GM23338 (cell line): ENCODE data around the gene NSG1. TPM values are rescaled to one million over a fixed set of nuclear protein-coding genes. Genes with fewer than 3 reads are reported as not detected.

ENCODE experiments used
- ATAC-seq: fragments of 200-7000 bp; cut with Tn5 transposase; 3 replicates; pipeline ENCODE4 v1.9.1; 2020
- DNase-seq: peaks from one replicate; pipeline ENCODE4 v3.0.0-alpha.2; 2015; ENCODE audit warnings: low spot score
- H2AFZ ChIP-seq: fragments of 200-600 bp; sonication (generic); 2 replicates; pipeline ENCODE4 v1.8.0; 2016; ENCODE audit warnings: antibody characterized with exemption, mild to moderate bottlenecking, moderate library complexity
- H3F3A ChIP-seq: fragments of 200-600 bp; sonication (generic); replicated peaks from 2 replicates; pipeline ENCODE4 v1.8.0; 2017; ENCODE audit warnings: antibody characterized with exemption, mixed run types, low read depth
- H3K27ac ChIP-seq: fragments of 200-600 bp; sonication (generic); 2 replicates; pipeline ENCODE4 v1.6.1; 2016; ENCODE audit warnings: low read depth
- H3K27me3 ChIP-seq: fragments of 200-600 bp; sonication (generic); 2 replicates; pipeline ENCODE4 v1.8.0; 2016; ENCODE audit warnings: mild to moderate bottlenecking, mixed run types, moderate library complexity; ENCODE audit not compliant: insufficient read depth
- H3K36me3 ChIP-seq: fragments of 200-600 bp; sonication (generic); 2 replicates; pipeline ENCODE4 v1.8.0; 2016; ENCODE audit warnings: mild to moderate bottlenecking; ENCODE audit not compliant: insufficient read depth
- H3K4me1 ChIP-seq: fragments of 200-600 bp; sonication (generic); 2 replicates; pipeline ENCODE4 v1.8.0; 2016; ENCODE audit warnings: mild to moderate bottlenecking, moderate library complexity; ENCODE audit not compliant: insufficient read depth
- H3K4me2 ChIP-seq: fragments of 200-600 bp; sonication (generic); 2 replicates; pipeline ENCODE4 v1.7.1; 2017; ENCODE audit warnings: mixed run types
- H3K4me3 ChIP-seq: fragments of 200-600 bp; sonication (generic); 2 replicates; pipeline ENCODE4 v1.6.1; 2016; ENCODE audit warnings: mixed run types
- H3K79me2 ChIP-seq: fragments of 200-600 bp; sonication (generic); replicated peaks from 2 replicates; pipeline ENCODE4 v1.8.0; 2017; ENCODE audit warnings: mild to moderate bottlenecking; ENCODE audit not compliant: insufficient read depth
- H3K9me2 ChIP-seq: fragments of 200-600 bp; sonication (generic); 2 replicates; pipeline ENCODE4 v1.8.0; 2017; ENCODE audit not compliant: insufficient read depth
- H4K20me1 ChIP-seq: fragments of 200-600 bp; sonication (generic); replicated peaks from 2 replicates; pipeline ENCODE4 v1.8.0; 2017; ENCODE audit warnings: mild to moderate bottlenecking; ENCODE audit not compliant: insufficient read depth
- H3K27ac Mint-ChIP-seq: 2 replicates; pipeline ENCODE4 v1.8.0; 2020; ENCODE audit warnings: inconsistent platforms, mild to moderate bottlenecking, moderate library complexity, mixed read lengths
- H3K27me3 Mint-ChIP-seq: 3 replicates; pipeline ENCODE4 v1.8.0; 2022; ENCODE audit warnings: low read depth, mild to moderate bottlenecking, moderate library complexity, mixed read lengths, inconsistent platforms; ENCODE audit not compliant: insufficient read depth, poor library complexity
- H3K36me3 Mint-ChIP-seq: 3 replicates; pipeline ENCODE4 v1.8.0; 2021; ENCODE audit warnings: low read depth, mild to moderate bottlenecking, inconsistent platforms, moderate library complexity, mixed read lengths
- H3K4me1 Mint-ChIP-seq: 3 replicates; pipeline ENCODE4 v1.8.0; 2020; ENCODE audit warnings: mild to moderate bottlenecking, inconsistent platforms, mixed read lengths
- H3K4me3 Mint-ChIP-seq: 3 replicates; pipeline ENCODE4 v1.8.0; 2021; ENCODE audit warnings: moderate library complexity, mild to moderate bottlenecking, inconsistent platforms, mixed read lengths
- H3K9me3 Mint-ChIP-seq: 3 replicates; pipeline ENCODE4 v1.8.0; 2020; ENCODE audit warnings: moderate library complexity, mild to moderate bottlenecking, inconsistent platforms, mixed read lengths
- CREB1 ChIP-seq: fragments of 250-450 bp; sonication (Bioruptor Pico); IDR thresholded peaks from 2 replicates; pipeline ENCODE4 v1.5.0; 2020; ENCODE audit warnings: low read depth, mild to moderate bottlenecking, moderate library complexity
- CTCF ChIP-seq, 2 experiments: fragments of 200-600 bp in 1 of 2; sonication (generic) in 1 of 2; conservative IDR thresholded peaks; 2 replicates each; pipeline versions ENCODE4 v1.5.1 to v1.6.1; 2016 to 2017; ENCODE audit warnings: antibody characterized with exemption in 2 of 2, low read depth in 2 of 2, mild to moderate bottlenecking in 2 of 2, moderate library complexity in 1 of 2
- ETS1 ChIP-seq: IDR thresholded peaks from 2 replicates; pipeline ENCODE4 v1.6.1; 2016; ENCODE audit warnings: antibody characterized with exemption
- EZH2phosphoT487 ChIP-seq: fragments of 200-600 bp; sonication (generic); IDR thresholded peaks from one replicate; pipeline ENCODE4 v1.8.1; 2018; ENCODE audit warnings: antibody characterized with exemption; ENCODE audit not compliant: unreplicated experiment
- NANOG ChIP-seq: IDR thresholded peaks from 2 replicates; pipeline ENCODE4 v1.6.1; 2016; ENCODE audit warnings: antibody characterized with exemption, borderline replicate concordance
- POLR2AphosphoS5 ChIP-seq: IDR thresholded peaks from 2 replicates; pipeline ENCODE4 v1.6.1; 2016; ENCODE audit warnings: antibody characterized with exemption, low read depth
- STAT1 ChIP-seq: IDR thresholded peaks from one replicate; pipeline ENCODE4 v1.6.1; 2016; ENCODE audit warnings: antibody characterized with exemption; ENCODE audit not compliant: unreplicated experiment
- ZNF114 ChIP-seq: fragments of 250-450 bp; sonication (Bioruptor Pico); IDR thresholded peaks from 2 replicates; pipeline ENCODE4 v1.5.0; 2020; ENCODE audit warnings: mild to moderate bottlenecking, moderate library complexity
- ZNF331 ChIP-seq: fragments of 250-450 bp; sonication (Bioruptor Pico); IDR thresholded peaks from 2 replicates; pipeline ENCODE4 v1.5.0; 2020; ENCODE audit warnings: low read depth, mild to moderate bottlenecking, moderate library complexity
- ZNF462 ChIP-seq: fragments of 250-450 bp; sonication (Bioruptor Pico); IDR thresholded peaks from 2 replicates; pipeline ENCODE4 v1.5.0; 2020; ENCODE audit warnings: mild to moderate bottlenecking, moderate library complexity
- polyA plus RNA-seq: library from polyadenylated mRNA; unstranded; fragments of >200 nt; fragmentation: Nextera tagmentation; extraction: Ambion mirVana; gene quantifications from 2 replicates; pipeline ENCODE4 v1.2.1, GENCODE V29; 2016
- total RNA-seq: library from RNA; depleted of rRNA; stranded (reverse); fragments of >200 nt; shearing (Covaris generic); gene quantifications from 2 replicates; pipeline ENCODE4 v1.2.3, GENCODE V29; 2014

The NSG1 gene
- total and polyA plus RNA-seq, 2 experiments from 2014 or later: 17.4 to 34.5 TPM

GRCh38 chr4:4413373-4413725, 26.4 kb downstream of the NSG1 start (continued):
- TF ChIP-seq ZNF462 (CRISPR knock-in tag): no peak
- TF ChIP-seq CTCF (conservative IDR thresholded peaks at IDR 0.05; ENCODE audit: low read depth in 2 of 2): no peak
- no peak for TF ChIP-seq ZNF114 (CRISPR knock-in tag)
- no peak for TF ChIP-seq ETS1
- TF ChIP-seq POLR2AphosphoS5: no peak
- no peak for TF ChIP-seq ZNF331
- TF ChIP-seq NANOG: no peak

GRCh38 chr4:4413806-4414205, 26.9 kb downstream of the NSG1 start:
- Histone ChIP-seq H3K79me2 (no peaks in the 10 kb centered on the region), H3K4me1 (no peaks in the 10 kb centered on the region), H3K9me2 (no peaks in the 10 kb centered on the region), H2AFZ (no peak overlapping the region), H3F3A (no peaks in the 10 kb centered on the region), H3K4me3 (no peak overlapping the region), H3K27ac (no peak overlapping the region), H3K4me2 (no peak overlapping the region), H4K20me1 (no peaks in the 10 kb centered on the region), H3K27me3 (no peaks in the 10 kb centered on the region), H3K36me3 (0 out of 2 replicates have a peak, but pooled peaks cover 4% of the 10 kb centered on the region)
- H3K27ac Mint-ChIP-seq: peak overlapping the region; percentile 37; the same call in 1 of the 2 replicates
- peaks cover 2% of the 10 kb centered on the region; the same call in 2 of the 3 replicates for H3K9me3 Mint-ChIP-seq
- no peak for DNase-seq
- H3K27me3 Mint-ChIP-seq: peaks cover 6% of the 10 kb centered on the region
- H3K4me1 Mint-ChIP-seq: peaks cover 10% of the 10 kb centered on the region; the same call in 2 of the 3 replicates
- no peak for ATAC-seq
- H3K36me3 Mint-ChIP-seq: peaks cover 36% of the 10 kb centered on the region
- H3K4me3 Mint-ChIP-seq: no peak overlapping the region
- TF ChIP-seq EZH2phosphoT487: no peak
- TF ChIP-seq ZNF331: no peak
- no peak for TF ChIP-seq CTCF (conservative IDR thresholded peaks at IDR 0.05; ENCODE audit: low read depth in 2 of 2)
- TF ChIP-seq CREB1 (CRISPR knock-in tag): no peak
- no peak for TF ChIP-seq NANOG
- TF ChIP-seq STAT1: no peak
- no peak for TF ChIP-seq ZNF114 (CRISPR knock-in tag)
- no peak for TF ChIP-seq ETS1
